ENCODE results near the gene SCYGR7. TPM values are rescaled to one million over a fixed set of nuclear protein-coding genes. Genes with fewer than 3 reads are reported as not detected.

The SCYGR7 gene, protein sequence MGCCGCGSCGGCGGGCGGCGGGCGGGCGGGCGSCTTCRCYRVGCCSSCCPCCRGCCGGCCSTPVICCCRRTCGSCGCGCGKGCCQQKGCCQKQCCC
- not detected for total RNA-seq (2013)
- polyA plus RNA-seq (not detected), polyA minus RNA-seq (not detected in 2 replicates), total RNA-seq (0 reads per million in 11 experiments)

DNA sequence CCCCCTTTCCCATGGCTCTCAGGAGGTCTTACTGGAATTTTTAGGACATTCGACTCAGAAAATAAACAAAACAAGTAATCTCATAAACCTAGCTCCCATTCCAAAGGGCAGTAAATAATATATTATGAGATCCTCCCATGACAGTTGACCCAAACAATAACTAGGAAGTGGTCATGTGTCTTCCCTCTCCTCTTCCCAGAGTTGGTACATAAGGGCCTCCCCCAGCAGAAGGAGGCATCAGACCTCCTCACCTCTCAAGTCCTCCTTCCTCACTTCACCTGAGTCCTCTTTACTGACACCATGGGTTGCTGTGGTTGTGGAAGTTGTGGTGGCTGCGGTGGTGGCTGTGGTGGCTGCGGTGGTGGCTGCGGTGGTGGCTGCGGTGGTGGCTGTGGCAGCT is at the start of gene SCYGR7:
TSS of gene SCYGR7 (plus strand) at position 301 of the 400 bp plus-strand sequence. CDS start at position 301, 0 bp downstream.
- no peak for DNase-seq
- H3K4me1 Mint-ChIP-seq = peaks cover 2% of the 10 kb centered on the region

DNA sequence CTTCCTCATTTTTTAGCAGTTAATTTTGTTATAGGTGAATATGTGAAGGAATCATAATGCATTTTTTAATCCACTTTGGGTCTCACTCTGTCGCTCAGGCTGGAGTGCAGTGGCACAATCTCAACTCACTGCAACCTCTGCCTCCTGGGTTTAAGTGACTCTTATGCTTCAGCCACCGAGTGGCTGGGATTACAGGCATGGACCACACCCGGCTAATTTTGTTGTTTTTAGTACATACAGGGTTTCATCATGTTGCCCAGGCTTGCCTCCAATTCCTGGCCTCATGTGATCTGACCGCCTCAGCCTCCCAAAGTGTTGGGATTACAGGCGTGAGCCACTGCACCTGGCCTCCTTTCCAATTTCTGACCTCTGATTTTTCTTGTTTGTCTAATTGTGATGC is 43.9 kb upstream of the SCYGR7 start:
- Histone ChIP-seq H4K20me1 (ENCODE audit: insufficient read depth, low read length) (no peaks in the 10 kb centered on the region), H3K4me1 (ENCODE audit: control insufficient read depth in 1 of 2, insufficient read depth in 2 of 2, low read length in 2 of 2) (no peaks in the 10 kb centered on the region), H3K9ac (ENCODE audit: insufficient read depth, low read length, poor library complexity, severe bottlenecking) (no peak overlapping the region), H2AFZ (ENCODE audit: insufficient read depth, low read depth, low read length, poor library complexity, severe bottlenecking) (no peak overlapping the region), H3K79me2 (ENCODE audit: insufficient read depth, low read length) (no peaks in the 10 kb centered on the region), H3K27ac (ENCODE audit: low read depth in 1 of 2, low read length in 2 of 2) (no peak overlapping the region), H3K36me3 (replicated peaks in 1 of 2; ENCODE audit: control insufficient read depth in 1 of 2, insufficient read depth in 2 of 2, low read length in 2 of 2) (no peaks in the 10 kb centered on the region), H3K4me2 (replicated peaks; ENCODE audit: extremely low read depth, low read length, poor library complexity, severe bottlenecking) (no peak overlapping the region), H3K27me3 (ENCODE audit: control insufficient read depth in 2 of 2, insufficient read depth in 2 of 2, low read length in 2 of 2) (no peaks in the 10 kb centered on the region), H3K4me3 (replicated peaks in 1 of 3; ENCODE audit: low read depth in 2 of 3, low read length in 3 of 3) (no peak overlapping the region), H3K9me3 (replicated peaks in 1 of 2; ENCODE audit: control insufficient read depth in 1 of 2, insufficient read depth in 1 of 2, low read length in 2 of 2) (no peaks in the 10 kb centered on the region)
- Mint-ChIP-seq H3K27ac (no peak overlapping the region), H3K4me1 (no peaks in the 10 kb centered on the region), H3K36me3 (no peaks in the 10 kb centered on the region), H3K27me3 (ENCODE audit: low read depth in 3 of 3) (peaks cover 2 to 5% (median 4%) of the 10 kb centered on the region in 3 donors), H3K9me3 (peaks cover 0 to 3% (median 2%) of the 10 kb centered on the region in 7 donors), H3K4me3 (no peak overlapping the region)
- 94% methylated on average over 3 of the region's 5 CpGs for WGBS (ENCODE audit: insufficient coverage)
- TF ChIP-seq, protein P1, sequence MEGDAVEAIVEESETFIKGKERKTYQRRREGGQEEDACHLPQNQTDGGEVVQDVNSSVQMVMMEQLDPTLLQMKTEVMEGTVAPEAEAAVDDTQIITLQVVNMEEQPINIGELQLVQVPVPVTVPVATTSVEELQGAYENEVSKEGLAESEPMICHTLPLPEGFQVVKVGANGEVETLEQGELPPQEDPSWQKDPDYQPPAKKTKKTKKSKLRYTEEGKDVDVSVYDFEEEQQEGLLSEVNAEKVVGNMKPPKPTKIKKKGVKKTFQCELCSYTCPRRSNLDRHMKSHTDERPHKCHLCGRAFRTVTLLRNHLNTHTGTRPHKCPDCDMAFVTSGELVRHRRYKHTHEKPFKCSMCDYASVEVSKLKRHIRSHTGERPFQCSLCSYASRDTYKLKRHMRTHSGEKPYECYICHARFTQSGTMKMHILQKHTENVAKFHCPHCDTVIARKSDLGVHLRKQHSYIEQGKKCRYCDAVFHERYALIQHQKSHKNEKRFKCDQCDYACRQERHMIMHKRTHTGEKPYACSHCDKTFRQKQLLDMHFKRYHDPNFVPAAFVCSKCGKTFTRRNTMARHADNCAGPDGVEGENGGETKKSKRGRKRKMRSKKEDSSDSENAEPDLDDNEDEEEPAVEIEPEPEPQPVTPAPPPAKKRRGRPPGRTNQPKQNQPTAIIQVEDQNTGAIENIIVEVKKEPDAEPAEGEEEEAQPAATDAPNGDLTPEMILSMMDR (IDR thresholded peaks at IDR 0.05) = no peak
- intact Hi-C loops (cut with micrococcal nuclease) = no loop called here
- DNase-seq = no peak

More for the DNA sequence above, at the start of gene SCYGR7:
- peaks cover 5 to 13% (median 7%) of the 10 kb centered on the region in 3 donors for H3K27me3 Mint-ChIP-seq (ENCODE audit: low read depth in 3 of 3)
- H2AFZ ChIP-seq (ENCODE audit: insufficient read depth, low read depth, low read length, poor library complexity, severe bottlenecking) = no peak within 1 kb of the TSS
- TF ChIP-seq, protein P1 (IDR thresholded peaks at IDR 0.05) = no peak
- no peaks in the 10 kb centered on the region for H3K27me3 ChIP-seq (ENCODE audit: control insufficient read depth in 2 of 2, insufficient read depth in 2 of 2, low read length in 2 of 2)
- no CpG with 5 or more reads among the region's 5 CpGs for WGBS (ENCODE audit: insufficient coverage)
- no peak within 1 kb of the TSS for H3K4me3 Mint-ChIP-seq
- H4K20me1 ChIP-seq (ENCODE audit: insufficient read depth, low read length) = no peaks in the 10 kb centered on the region
- no peak within 1 kb of the TSS for H3K4me3 ChIP-seq (replicated peaks in 1 of 3; ENCODE audit: low read depth in 2 of 3, low read length in 3 of 3)
- H3K79me2 ChIP-seq (ENCODE audit: insufficient read depth, low read length) = no peaks in the 10 kb centered on the region
- H3K27ac Mint-ChIP-seq = peak within 1 kb of the TSS in 1 of 7 donors; percentile 40
- H3K36me3 Mint-ChIP-seq = no peaks in the 10 kb centered on the region
- H3K4me2 ChIP-seq (replicated peaks; ENCODE audit: extremely low read depth, low read length, poor library complexity, severe bottlenecking) = no peak within 1 kb of the TSS
- H3K9me3 Mint-ChIP-seq = peaks cover 0 to 1% (median 0%) of the 10 kb centered on the region in 7 donors
- H3K4me1 ChIP-seq (ENCODE audit: control insufficient read depth in 1 of 2, insufficient read depth in 2 of 2, low read length in 2 of 2) = no peaks in the 10 kb centered on the region
- no peaks in the 10 kb centered on the region for H3K36me3 ChIP-seq (replicated peaks in 1 of 2; ENCODE audit: control insufficient read depth in 1 of 2, insufficient read depth in 2 of 2, low read length in 2 of 2)
- H3K9ac ChIP-seq (ENCODE audit: insufficient read depth, low read length, poor library complexity, severe bottlenecking) = no peak within 1 kb of the TSS
- intact Hi-C loops (cut with micrococcal nuclease) = no loop called here
- H3K9me3 ChIP-seq (replicated peaks in 1 of 2; ENCODE audit: control insufficient read depth in 1 of 2, insufficient read depth in 1 of 2, low read length in 2 of 2) = no peaks in the 10 kb centered on the region
- H3K27ac ChIP-seq (ENCODE audit: low read depth in 1 of 2, low read length in 2 of 2) = no peak within 1 kb of the TSS
